Panc1 (cell line): ENCODE data around the gene WRNIP1. TPM values are rescaled to one million over a fixed set of nuclear protein-coding genes. Genes with fewer than 3 reads are reported as not detected.

Experiments used
- ATAC-seq: fragments of 200-7000 bp; cut with Tn5 transposase; 2 replicates; pipeline ENCODE4 v1.9.1; 2020; ENCODE audit warnings: mild to moderate bottlenecking, moderate library complexity
- BruUV-seq: library from RNA; stranded (reverse); fragments of 400-500 nt; replicated peaks from 2 replicates; lab custom pipeline; 2021; lab: Mats Ljungman, UMichigan
- CTCF ChIA-PET: fragments of 300-600 bp; sonication (Branson Sonifier 250); formaldehyde crosslinking; loops from one replicate; lab custom pipeline; 2022; ENCODE audit warnings: antibody characterized with exemption; lab: Charles Lee
- POLR2A ChIA-PET: fragments of 300-600 bp; sonication (Branson Sonifier 250); formaldehyde crosslinking; loops from one replicate; lab custom pipeline; 2022; ENCODE audit warnings: antibody characterized with exemption; lab: Charles Lee
- DNase-seq: peaks from one replicate; pipeline ENCODE4 v3.0.0-alpha.2; 2010; ENCODE audit warnings: low read depth, low spot score
- H3K27ac ChIP-seq: 2 replicates; pipeline ENCODE4 v1.5.1; 2011; ENCODE audit warnings: mild to moderate bottlenecking, low read length, inconsistent platforms
- H3K27me3 ChIP-seq: fragments of 200-500 bp; sonication (Bioruptor generic); 2 replicates; pipeline ENCODE4 v1.6.0; 2014; ENCODE audit warnings: low read length, inconsistent platforms; ENCODE audit not compliant: control insufficient read depth, insufficient read depth
- H3K36me3 ChIP-seq: fragments of 200-500 bp; sonication (Bioruptor generic); 2 replicates; pipeline ENCODE4 v1.5.1; 2014; ENCODE audit warnings: inconsistent platforms, mild to moderate bottlenecking, low read length, moderate library complexity; ENCODE audit not compliant: control insufficient read depth, insufficient read depth
- H3K4me1 ChIP-seq: 2 replicates; pipeline ENCODE4 v1.5.1; 2011; ENCODE audit warnings: inconsistent platforms, mild to moderate bottlenecking, low read length, moderate library complexity; ENCODE audit not compliant: control insufficient read depth, insufficient read depth
- H3K4me3 ChIP-seq, 2 experiments: 2 replicates each; pipeline ENCODE4 v1.5.1; 2011 to 2012; ENCODE audit warnings: low read depth in 2 of 2, low read length in 2 of 2, mild to moderate bottlenecking in 2 of 2, inconsistent platforms in 1 of 2, moderate library complexity in 1 of 2
- H3K9me3 ChIP-seq: fragments of 200-500 bp; sonication (Bioruptor generic); 2 replicates; pipeline ENCODE4 v1.5.1; 2014; ENCODE audit warnings: low read depth, mild to moderate bottlenecking, inconsistent platforms, low read length, moderate library complexity; ENCODE audit not compliant: control insufficient read depth, insufficient read depth
- POLR2AphosphoS5 ChIP-seq: IDR thresholded peaks from 2 replicates; pipeline ENCODE4 v1.6.1; 2012; ENCODE audit warnings: mild to moderate bottlenecking, low read depth, low read length, moderate library complexity
- SIN3A ChIP-seq: IDR thresholded peaks from 2 replicates; pipeline ENCODE4 v1.6.1; 2012; ENCODE audit warnings: low read depth, mild to moderate bottlenecking, low read length, moderate library complexity, borderline replicate concordance; ENCODE audit not compliant: insufficient read depth
- TCF7L2 ChIP-seq: IDR thresholded peaks from 2 replicates; pipeline ENCODE4 v1.6.1; 2011; ENCODE audit warnings: mild to moderate bottlenecking, low read depth, low read length, inconsistent platforms
- in situ Hi-C: cut with HindIII; loops from 2 replicates; pipeline ENCODE4 v1.10.0; 2016; ENCODE audit warnings: low sequenced_read_pairs, low pct_unique_long_range_greater_than_20kb
- intact Hi-C: fragments of 100-400 bp; cut with micrococcal nuclease; formaldehyde crosslinking; loops from one replicate; pipeline ENCODE4 v1.10.0; 2022; ENCODE audit not compliant: unreplicated experiment
- total RNA-seq: library from RNA; stranded (reverse); gene quantifications from one replicate; pipeline ENCODE4 v1.2.1, GENCODE V29; 2021; ENCODE audit not compliant: unreplicated experiment
- TF ChIP-seq, protein P1 (sequence below): fragments of 450-650 bp; IDR thresholded peaks from 2 replicates; pipeline ENCODE4 v1.5.1; 2017; ENCODE audit warnings: mild to moderate bottlenecking
- TF ChIP-seq, protein P2 (sequence below), 2 experiments: IDR thresholded peaks; 2 replicates each; pipeline ENCODE4 v1.6.1; 2011 to 2012; ENCODE audit warnings: low read depth in 2 of 2, control low read depth in 1 of 2, low read length in 1 of 2, mild to moderate bottlenecking in 1 of 2, moderate library complexity in 1 of 2; ENCODE audit not compliant: insufficient read depth in 1 of 2

The WRNIP1 gene
- total RNA-seq, 1 experiment from 2014 or later, result 69.1 TPM

DNA sequence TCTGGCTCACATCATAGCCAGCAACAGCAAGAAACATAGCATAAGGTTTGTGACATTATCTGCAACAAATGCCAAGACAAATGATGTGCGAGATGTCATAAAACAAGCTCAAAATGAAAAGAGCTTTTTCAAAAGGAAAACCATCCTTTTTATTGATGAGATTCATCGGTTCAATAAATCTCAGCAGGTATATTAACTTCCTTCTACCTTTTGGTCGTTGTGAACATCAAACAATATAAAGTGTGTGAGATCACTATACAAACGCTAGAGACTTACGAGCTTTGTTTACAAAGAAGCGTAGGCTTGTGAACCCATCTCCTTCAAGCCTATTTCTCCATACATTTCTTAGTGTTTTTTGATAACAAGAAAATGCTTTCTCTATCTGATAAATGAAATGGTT, 3.5 kb downstream of the WRNIP1 start:
- ATAC-seq (no peak), DNase-seq (no peak)
- no peaks in the 10 kb centered on the region for H3K9me3 ChIP-seq
- H3K4me3 ChIP-seq, result peak overlapping the region; percentile 89 to 91
- H3K27ac ChIP-seq, result peak overlapping the region; percentile 87; the same call in 1 of the 2 replicates
- CTCF ChIA-PET, result interaction anchor here (1.5 kb wide), 1 partner anchor 19 kb away, joined by 4 read pairs; no protein-coding TSS in a partner anchor
- no peaks in the 10 kb centered on the region for H3K27me3 ChIP-seq
- H3K4me1 ChIP-seq, result peaks cover 33% of the 10 kb centered on the region
- in situ Hi-C loops (no loop called here), intact Hi-C loops (no loop called here)
- TF ChIP-seq POLR2AphosphoS5, result no peak
- no peak for TF ChIP-seq TCF7L2
- TF ChIP-seq, protein P1, sequence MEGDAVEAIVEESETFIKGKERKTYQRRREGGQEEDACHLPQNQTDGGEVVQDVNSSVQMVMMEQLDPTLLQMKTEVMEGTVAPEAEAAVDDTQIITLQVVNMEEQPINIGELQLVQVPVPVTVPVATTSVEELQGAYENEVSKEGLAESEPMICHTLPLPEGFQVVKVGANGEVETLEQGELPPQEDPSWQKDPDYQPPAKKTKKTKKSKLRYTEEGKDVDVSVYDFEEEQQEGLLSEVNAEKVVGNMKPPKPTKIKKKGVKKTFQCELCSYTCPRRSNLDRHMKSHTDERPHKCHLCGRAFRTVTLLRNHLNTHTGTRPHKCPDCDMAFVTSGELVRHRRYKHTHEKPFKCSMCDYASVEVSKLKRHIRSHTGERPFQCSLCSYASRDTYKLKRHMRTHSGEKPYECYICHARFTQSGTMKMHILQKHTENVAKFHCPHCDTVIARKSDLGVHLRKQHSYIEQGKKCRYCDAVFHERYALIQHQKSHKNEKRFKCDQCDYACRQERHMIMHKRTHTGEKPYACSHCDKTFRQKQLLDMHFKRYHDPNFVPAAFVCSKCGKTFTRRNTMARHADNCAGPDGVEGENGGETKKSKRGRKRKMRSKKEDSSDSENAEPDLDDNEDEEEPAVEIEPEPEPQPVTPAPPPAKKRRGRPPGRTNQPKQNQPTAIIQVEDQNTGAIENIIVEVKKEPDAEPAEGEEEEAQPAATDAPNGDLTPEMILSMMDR, result no peak
- TF ChIP-seq, protein P2, sequence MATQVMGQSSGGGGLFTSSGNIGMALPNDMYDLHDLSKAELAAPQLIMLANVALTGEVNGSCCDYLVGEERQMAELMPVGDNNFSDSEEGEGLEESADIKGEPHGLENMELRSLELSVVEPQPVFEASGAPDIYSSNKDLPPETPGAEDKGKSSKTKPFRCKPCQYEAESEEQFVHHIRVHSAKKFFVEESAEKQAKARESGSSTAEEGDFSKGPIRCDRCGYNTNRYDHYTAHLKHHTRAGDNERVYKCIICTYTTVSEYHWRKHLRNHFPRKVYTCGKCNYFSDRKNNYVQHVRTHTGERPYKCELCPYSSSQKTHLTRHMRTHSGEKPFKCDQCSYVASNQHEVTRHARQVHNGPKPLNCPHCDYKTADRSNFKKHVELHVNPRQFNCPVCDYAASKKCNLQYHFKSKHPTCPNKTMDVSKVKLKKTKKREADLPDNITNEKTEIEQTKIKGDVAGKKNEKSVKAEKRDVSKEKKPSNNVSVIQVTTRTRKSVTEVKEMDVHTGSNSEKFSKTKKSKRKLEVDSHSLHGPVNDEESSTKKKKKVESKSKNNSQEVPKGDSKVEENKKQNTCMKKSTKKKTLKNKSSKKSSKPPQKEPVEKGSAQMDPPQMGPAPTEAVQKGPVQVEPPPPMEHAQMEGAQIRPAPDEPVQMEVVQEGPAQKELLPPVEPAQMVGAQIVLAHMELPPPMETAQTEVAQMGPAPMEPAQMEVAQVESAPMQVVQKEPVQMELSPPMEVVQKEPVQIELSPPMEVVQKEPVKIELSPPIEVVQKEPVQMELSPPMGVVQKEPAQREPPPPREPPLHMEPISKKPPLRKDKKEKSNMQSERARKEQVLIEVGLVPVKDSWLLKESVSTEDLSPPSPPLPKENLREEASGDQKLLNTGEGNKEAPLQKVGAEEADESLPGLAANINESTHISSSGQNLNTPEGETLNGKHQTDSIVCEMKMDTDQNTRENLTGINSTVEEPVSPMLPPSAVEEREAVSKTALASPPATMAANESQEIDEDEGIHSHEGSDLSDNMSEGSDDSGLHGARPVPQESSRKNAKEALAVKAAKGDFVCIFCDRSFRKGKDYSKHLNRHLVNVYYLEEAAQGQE (IDR thresholded peaks at IDR 0.05; ENCODE audit: insufficient read depth in 1 of 2, low read depth in 2 of 2, low read length in 1 of 2), result no peak
- TF ChIP-seq SIN3A, result no peak
- BruUV-seq, result no TSS peak
- H3K36me3 ChIP-seq, result peaks cover 3% of the 10 kb centered on the region
- POLR2A ChIA-PET, result no interaction called here

DNA sequence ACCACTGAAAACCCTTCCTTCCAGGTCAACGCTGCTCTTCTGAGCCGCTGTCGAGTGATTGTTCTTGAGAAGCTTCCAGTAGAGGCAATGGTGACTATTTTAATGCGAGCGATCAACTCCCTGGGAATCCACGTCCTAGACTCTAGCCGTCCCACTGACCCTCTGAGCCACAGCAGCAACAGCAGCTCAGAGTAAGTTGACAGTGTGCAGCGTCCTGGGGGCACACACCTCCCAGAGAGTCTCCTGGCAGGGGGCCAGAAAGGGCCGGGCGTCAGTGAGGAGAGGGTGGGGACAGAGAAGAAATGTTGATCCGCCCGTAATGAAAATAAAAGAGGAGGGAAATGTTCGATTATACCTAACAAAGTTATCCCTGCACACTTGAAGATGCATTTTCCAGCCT, 5.0 kb downstream of the WRNIP1 start:
- CTCF ChIA-PET, result interaction anchor here (1.1 kb wide), 1 partner anchor 21 kb away, joined by 3 read pairs; no protein-coding TSS in a partner anchor
- H3K4me1 ChIP-seq, result peaks cover 28% of the 10 kb centered on the region
- H3K27me3 ChIP-seq, result no peaks in the 10 kb centered on the region
- peaks cover 3% of the 10 kb centered on the region for H3K36me3 ChIP-seq
- POLR2A ChIA-PET, result no interaction called here
- no peak overlapping the region for H3K4me3 ChIP-seq
- H3K9me3 ChIP-seq, result no peaks in the 10 kb centered on the region
- TF ChIP-seq, protein P2 (IDR thresholded peaks at IDR 0.05; ENCODE audit: insufficient read depth in 1 of 2, low read depth in 2 of 2, low read length in 1 of 2), result no peak
- no peak for DNase-seq
- in situ Hi-C loops, result no loop called here
- no peak for ATAC-seq
- intact Hi-C loops, result no loop called here
- no TSS peak for BruUV-seq
- no peak overlapping the region for H3K27ac ChIP-seq
